Measurements from ENCODE around the gene PTPRM.

- TF ChIP-seq CTCF (IDR thresholded peaks at IDR 0.05) (no peak), POLR2A (IDR thresholded peaks at IDR 0.05) (no peak), EP300 (IDR thresholded peaks at IDR 0.05; ENCODE audit: low read depth) (no peak), POLR2AphosphoS5 (IDR thresholded peaks at IDR 0.05) (no peak)
Measured at GRCh38 chr18:7677001-7677400, 109.9 kb downstream of the PTPRM start.
